GM19438 (cell line): ENCODE measurements around the gene ACAD9.
"Not testable (repeated sequence)": the region's sequence is repeated elsewhere in the genome, so short reads cannot be mapped to it uniquely, and the experiment has no call there.

Experiments used
- ATAC-seq: cut with Tn5 transposase; IDR thresholded peaks from one replicate; pipeline ENCODE4 v1.9.1; 2021; ENCODE audit warnings: low read depth; ENCODE audit not compliant: unreplicated experiment

The ACAD9 gene

DNA sequence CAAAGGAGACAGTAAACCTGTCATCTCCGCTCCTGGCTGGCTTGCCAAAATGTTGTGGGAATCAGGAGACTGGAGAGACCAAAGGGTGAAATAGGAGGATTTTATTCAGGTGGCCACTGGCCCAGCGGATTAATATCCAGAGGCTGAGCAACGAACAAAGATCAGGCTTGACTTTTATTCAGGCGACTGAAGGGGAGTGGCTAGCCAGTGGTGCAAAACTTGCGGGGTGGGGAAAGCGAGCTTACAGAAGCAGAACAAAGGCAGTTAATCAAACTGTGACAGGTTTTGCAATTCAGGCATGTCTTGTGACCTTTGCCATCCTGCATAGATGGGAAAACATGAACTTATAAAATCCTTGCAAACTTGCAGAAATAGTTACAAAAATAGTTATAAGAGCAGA is 19.8 kb upstream of the ACAD9 start:
- no peak for ATAC-seq

DNA sequence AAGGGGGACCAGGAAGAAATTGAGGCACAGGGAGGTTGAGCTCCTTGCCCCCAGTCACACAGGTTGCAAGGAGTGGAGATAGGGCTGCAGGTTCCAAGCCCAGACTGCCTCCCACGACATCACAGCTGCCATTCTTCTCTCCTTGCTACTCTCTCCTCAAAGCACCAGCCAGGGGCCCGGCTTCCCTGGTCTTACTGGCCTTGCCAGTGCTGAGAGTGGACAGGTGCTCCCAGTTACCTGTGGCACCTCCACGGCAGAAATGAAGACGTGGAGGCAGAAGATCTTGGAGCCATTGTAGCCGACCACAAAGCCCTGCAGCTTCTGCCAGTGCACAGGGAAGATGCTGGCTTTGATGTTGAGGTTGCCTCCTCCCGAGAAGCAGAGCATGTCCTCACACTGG is 17.9 kb upstream of the ACAD9 start:
- no peak for ATAC-seq

DNA sequence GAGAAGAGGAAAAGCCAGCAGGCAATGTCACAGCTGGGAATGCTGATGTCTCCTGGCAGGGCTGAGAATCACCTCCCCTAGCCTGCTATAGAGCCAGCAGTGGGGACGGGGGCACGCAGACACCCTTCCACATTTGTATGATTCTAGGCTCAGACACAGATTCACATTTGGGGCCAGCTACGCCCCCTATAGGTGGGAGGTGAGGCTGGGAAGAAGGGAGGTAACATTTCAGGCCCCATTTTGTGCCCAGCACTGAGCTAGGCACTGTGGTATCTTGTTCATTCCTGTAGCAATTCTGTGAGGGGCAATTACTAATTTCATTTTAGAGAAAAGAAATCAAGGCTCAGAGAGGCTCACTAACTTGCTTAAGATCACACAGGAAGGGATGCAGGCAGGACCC is 15.9 kb upstream of the ACAD9 start:
- ATAC-seq: no peak

DNA sequence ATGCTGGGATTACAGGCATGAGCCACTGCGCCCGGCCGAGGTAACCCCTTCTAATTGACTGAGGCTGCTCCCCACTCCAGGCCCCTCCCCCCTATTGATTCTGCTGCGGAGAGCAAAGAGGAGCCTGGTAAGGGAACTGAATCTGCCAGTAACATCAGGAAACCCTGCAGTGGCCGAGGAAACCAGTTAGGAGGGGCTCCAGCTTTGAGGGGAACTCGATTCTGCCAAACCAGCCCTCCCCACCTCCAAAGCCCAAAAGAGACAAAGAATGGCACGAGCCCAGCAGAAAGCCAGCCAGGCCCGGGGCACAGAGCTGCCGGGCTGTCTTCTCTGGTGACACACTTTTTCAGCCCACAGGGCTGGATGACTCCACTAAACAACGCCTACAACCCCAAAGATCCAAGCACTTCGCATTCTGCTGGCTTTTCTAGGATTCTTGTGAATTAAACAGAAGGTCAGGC is 15.0 kb upstream of the ACAD9 start:
- ATAC-seq: no peak

DNA sequence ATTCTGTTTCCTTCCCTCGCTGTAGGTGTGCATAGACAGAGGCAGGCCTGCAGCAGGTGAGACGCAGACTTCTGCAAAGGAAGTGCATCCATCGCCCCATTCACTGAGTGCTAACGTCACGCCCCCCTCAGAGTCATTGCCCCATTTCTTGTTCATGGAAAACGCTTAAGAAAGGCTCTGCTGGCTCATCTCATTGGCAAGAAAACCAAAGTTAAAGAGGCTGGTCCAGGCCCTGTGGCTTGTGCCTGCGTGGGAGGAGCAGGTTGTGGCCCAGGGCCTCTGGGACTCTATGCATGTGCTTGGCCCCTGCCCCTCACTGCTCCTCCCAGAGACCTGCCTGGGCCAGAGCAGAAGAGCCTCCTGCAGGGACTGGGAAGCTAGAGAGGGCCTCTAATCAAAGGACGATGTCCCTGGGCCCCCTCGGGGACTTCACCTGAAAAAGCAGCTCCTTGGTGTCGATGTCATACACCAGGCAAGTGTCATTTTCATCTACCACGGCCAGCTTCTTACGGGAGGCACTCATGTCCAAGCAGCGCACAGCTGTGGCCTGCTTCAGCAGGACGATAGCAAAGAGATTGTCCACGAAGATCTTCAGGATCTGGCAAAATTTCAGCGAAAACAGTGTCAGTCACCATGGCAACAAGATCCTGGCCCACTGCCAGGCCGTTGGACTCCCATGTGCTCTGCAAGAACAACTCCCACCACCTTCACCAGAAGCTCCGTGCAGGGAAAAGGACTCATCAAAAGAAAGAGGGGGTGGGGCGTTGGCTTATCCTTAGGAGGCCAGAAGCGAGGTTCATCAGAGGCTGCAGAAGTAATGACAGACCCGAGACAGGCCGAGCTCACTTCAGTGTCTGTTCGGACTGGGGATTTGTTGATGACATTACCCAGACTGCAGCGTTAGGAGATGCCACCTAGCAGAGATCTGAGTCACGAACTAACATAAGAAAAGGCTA is 14.3 kb upstream of the ACAD9 start:
- not testable (repeated sequence) for ATAC-seq

DNA sequence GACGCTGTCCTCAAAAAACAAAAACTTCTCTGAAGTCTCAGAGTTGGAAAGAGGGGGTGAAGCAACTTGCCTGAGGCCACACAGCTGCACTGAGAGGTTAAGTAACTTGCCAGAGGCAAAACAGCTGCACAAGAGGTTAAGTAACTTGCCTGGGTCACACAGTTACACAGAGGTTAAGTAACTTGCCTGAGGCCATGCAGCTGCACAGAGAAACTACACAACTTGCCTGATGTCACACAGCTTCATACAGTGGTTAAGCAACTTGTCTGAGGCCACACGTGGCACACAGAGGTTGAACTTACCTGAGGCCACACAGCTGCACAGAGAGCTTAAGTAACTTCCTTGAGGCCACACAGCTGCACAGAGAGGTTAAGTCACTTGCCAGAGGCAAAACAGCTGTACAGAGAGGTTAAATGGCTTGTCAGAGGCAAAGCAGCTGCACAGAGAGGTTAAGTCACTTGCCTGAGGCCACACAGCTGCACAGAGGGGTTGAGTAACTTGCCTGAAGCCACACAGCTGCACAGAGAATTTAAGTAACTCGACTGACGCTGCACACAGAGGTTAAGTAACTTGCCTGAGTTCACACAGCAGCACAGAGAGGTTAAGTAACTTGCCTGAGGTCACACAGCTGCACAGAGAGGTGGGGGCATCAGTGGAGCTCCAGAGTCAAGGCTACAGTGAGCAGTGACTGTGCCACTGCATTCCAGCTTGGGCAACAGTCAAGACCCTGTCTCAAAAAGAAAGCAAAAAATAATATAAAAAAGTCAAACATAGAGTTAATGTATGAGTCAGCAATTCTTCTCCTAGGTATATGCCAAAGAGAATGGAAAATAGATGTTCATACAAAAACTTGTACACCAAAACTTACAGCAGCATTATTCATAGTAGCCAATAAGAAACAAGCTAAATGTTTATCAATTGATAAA is 12.0 kb upstream of the ACAD9 start:
- no peak for ATAC-seq

DNA sequence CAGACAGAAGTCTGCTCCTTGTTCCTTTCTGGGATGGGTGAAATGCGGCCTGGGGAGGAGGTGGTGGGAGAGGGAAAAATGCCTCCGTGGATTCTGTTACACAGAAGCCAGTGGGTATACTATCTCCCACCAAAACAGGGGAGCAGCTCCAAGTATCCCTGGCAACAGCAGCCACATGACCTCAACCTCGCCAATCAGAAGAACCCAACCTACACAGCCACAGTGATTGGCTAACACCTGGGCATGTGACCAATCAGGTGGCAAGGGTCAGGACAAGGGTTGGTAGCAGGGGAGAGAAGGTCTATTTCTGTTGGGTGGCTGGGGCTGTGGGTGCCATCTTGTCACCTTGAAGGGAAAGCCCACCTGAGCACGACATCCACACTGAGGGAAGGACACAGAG is 9.1 kb upstream of the ACAD9 start:
- no peak for ATAC-seq

DNA sequence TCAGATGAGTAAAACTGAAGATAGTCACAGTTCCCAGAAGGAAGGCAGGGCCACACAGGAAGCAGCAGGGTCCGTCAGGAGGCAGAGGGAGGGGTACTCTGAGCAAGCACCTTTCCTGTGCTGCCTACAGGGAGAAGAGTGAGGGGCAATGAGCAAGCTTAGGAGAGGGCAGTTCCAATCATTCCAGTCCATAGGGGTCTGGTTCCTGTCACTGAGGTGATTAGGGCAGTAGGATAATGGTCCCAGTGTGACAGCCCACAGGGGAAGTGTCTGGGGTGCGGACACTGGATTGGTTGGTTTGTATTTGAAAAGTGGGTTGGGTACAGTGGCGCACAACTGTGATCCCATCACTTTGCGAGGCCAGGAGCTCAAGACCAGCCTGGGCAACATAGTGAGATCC is 7.1 kb upstream of the ACAD9 start:
- no peak for ATAC-seq

DNA sequence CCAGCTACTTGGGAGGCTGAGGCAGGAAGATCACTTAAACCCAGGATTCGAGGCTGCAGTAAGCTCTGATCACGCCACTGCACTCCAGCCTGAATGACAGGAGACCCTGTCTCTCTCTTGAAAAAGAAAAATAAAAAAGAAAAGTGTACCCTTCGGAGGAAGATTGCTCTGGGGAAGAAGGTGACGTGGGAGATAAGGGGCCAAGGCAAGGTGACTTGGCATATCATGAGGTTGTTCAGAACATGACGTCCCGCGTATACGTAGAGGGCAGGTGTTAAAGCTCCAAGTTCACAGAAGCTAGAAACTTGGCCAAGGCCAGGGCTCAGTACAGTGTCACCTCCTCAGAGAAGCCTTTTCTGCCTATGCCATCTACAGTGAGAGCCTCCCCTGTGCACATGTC is 6.7 kb upstream of the ACAD9 start:
- no peak for ATAC-seq

DNA sequence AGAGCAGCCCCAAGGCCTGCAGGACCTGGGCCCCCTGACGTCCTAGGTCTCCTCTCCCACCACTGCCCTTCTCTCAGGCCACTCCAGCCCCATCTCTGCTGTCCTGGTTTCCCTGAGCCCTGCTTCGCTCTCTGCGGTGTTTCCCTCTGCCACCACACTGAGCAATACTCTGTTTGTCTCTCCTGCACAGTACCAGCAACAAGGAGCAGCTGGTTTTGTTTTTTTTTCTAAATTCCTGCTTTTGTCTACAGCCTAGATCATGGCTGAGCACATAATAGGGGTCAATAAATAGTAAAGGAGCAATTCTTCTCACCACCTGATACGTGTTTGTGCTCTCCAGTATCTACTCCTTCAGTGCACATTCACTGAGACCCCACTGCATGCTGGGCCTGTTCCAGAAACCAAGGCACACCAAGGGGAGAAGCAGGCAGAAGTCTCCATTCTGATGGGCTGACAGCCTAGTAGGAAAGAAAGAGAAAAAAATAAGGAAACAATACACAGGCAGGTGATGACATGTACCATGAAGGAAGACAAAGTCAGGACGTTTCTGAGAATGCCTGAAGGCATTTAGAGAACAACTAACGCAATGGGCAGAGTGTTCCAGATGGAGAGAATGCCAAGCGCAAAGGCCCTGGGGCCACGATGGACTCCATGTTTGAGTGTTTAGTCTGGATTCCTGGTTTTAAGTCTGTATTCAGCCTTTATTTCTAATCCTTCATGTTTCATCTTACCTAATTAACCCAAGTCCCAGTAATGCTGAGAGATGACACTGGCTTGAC is 6.0 kb upstream of the ACAD9 start:
- no peak for ATAC-seq

DNA sequence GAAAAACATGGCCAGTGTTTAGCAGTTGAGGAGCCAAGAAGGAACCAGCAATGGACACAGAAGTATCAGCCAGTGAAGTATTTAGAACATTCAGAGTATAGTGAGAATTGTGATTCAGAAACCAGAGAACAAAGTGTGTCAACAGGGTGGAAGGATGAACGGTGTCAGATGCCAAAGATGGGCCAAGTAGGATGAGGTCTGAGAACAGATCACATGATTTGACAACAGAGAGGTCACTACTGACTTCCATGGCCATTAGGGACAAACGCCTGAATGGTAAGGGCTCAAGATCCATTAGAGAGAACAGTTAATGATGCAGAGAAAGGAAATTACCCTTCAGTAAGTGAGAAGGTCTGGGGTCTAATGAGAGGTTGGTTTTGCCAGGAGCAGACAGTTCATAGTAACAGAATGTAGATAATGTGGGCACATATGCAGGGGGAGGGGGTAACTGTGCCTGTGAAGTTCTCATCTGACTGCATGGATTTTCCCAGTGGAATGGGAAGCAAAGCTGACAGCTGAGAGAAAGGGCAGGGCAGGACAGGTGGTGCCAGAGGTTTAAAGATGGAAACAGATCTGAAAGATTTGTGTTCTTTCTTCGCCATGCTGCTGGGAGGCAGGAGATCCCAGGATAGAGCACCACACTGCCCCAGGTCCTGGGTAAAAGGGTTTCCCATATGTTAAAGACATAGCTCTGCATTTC is 4.8 kb upstream of the ACAD9 start:
- no peak for ATAC-seq

DNA sequence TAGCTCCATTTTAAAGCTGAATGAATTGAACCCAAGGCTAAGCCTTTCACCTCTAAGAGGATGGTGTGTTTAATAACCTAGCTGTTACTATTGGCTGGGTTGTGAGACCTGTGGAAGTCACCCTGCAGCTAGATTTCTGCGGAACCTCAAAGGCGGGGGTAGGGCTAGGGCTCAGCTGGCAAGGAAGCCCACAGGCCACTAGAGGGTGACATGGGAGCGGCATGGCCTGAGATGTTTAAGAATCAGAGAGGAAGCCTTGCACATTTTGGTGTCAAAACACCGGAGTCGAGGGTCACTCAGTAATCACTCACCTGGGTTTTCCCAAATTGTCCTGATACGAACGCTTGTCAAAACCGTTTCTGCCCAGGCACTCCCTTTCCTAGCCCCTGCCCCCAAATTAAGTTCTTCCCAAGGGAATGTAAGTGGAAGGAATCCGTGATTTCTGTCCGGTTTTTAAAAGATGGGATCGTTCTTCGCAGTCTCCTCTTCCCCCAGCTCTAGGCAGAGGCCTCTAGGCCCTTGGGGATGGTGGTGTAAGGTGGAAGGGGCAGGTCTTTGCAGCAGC is 3.8 kb upstream of the ACAD9 start:
- ATAC-seq: no peak

DNA sequence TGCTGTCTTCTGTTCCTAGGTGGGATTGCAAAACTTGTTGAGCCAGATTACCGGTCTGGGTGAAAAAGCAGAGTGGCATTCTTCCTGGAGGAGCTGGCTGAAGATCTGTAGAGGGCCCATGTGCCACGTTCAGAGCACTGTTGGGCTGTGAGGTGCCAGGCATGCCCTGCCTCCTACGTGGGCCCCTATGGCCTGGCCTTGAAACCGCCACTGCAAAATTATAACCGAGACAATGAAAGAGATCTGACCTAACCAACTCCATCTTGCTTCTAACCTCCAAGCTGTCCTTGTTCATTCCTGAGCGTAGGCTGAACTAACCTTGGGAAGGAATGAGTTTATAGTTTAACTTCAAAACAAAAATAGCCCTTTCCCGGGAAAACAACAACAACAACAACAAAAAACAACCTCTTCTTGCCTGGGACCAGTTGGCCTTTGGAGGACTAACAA is 1.4 kb upstream of the ACAD9 start:
- ATAC-seq: no peak

DNA sequence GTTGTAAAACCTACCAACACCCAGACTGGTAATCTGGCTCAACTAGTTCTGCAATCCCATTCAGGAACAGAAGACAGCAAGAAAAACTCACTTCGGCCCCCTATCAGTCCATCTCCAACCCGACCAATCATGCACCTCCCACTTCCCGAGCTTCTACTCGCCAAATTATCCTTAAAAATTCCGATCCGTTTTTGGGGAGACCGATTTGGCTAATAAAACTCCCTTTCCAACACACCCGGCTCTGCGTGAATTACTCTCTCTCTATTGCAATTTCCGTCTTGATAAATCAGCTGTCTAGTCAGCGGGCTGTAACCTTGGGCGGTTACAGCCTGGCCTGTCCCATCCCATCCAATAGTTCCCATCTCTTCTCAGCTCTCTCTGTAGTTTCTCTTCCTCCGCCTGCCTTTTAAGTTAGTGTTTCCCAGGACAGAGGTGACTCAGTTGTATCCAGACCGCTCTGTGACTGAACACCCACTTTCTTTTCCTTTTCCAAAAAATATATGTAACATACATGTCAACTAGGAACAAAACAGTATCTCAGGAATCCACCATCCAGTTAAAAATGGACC is 780 bp upstream of the ACAD9 start:
- ATAC-seq: no peak

DNA sequence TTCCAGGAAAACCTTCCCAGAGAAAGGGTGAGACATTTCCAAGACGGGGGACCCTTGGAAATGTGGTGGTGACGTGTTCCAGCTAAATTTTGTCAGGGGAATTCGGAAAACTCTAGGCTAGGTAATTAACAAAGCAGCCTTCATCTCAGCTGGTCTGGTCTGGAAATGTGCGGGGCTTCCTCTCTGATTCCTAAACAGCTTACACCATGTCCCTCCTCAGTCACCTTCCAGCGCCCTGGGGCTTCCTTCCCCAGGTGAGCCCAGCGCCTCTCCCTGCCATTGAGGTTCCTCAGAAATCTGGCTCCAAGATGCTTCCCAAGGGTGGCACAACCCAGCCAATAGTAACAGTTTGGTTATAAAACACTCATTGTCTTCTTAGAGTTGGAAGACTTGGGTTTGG is 571 bp downstream of the ACAD9 start:
- ATAC-seq: no peak

DNA sequence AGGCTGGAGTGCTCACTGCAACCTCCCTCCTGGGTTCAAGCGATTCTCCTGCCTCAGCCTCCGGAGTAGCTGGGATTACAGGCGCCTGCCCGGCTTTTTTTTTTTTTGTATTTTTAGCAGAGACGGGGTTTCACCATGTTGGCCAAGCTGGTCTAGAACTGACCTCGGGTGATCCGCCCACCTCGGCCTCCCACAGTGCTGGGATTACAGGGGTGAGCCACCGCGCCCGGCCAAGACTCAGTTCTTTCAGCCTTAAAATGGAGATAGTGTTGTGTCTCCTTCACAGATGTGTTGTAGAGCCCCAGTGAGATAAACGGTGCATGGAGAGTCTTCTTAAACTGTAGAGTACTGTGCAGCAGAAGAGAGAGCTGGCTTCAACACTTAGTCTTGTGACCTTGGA is 1.0 kb downstream of the ACAD9 start:
- not testable (repeated sequence) for ATAC-seq

DNA sequence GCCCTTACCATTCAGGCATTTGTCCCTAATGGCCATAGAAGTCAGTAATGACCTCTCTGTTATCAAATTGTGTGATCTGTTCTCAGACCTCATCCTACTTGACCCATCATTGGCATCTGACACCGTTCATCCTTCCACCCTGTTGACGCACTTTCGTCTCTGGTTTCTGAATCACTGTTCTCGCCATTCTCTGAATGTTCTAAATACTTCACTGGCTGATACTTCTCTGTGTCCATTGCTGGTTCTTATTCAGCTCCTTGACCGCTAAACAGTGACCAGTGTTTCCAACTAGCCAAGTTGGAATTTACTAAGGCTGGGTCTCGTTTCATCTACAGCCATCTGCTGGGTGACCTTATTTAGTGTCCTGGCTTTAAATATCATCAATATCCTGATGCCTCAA is 2.2 kb downstream of the ACAD9 start:
- no peak for ATAC-seq

DNA sequence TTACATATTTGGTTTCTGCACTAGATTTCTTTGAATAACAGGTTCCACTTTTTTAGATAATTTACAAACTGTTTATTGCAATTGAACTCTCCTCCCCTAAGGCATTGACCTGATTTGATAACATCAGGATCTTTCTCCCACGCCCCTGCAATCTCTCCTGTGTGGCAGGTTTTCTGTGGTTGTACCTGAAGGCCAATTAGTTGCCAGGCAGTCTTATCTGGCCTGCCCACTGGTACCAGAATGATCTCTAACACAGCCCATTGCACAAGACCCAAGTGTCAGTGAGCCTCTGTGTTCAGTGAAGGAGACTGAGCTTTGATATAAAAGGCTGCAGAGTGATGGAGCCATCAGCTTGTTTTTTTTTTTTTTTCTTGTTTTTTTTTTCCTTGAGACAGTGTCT is 3.3 kb downstream of the ACAD9 start:
- ATAC-seq: no peak

DNA sequence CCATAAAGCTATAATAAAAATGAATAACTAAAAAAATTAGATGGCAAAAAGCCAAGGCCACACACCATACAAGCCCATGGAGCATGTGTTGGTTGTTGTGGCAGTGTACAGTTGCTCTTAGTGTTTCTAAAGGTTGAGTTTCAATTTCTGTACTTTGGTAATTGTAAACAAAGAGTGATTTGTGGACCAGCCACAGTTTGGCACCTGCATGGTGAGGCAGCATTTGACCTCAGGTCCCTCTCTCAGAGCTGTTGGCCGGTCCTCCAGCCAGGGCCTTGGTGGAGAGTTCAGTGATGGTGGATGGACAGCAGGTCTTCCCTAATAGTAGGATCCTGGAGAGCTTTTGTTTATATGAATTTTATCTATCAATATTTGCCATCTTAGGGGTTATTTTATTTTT is 5.6 kb downstream of the ACAD9 start:
- ATAC-seq: no peak
